ENCODE measurements around the gene RPL31.

The RPL31 gene

DNA sequence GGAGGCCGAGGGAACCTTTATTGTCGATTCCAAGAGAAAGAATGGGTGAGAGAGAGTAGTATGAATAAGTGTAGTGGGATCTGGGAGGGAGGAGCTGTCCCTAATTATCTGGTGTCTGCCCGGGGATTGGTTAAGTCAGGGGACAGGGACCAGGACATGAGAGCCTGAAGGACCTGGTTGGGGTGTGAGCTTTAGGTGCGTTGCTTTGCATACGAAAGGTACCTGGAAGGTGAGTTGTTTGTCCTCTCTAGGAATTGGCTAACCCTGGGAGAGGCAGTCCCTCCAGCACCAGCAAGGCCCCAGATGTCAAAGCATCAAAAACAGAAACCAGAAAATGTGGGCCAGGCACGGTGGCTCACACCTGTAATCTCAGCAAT lies 48.1 kb upstream of the RPL31 start:
- no peaks in the 10 kb centered on the region for H3K9me3 ChIP-seq (ENCODE audit: control insufficient read depth, insufficient read depth, low read length)
- H3K36me3 ChIP-seq (ENCODE audit: control insufficient read depth, low read length): no peaks in the 10 kb centered on the region
- H3K79me2 ChIP-seq (ENCODE audit: control insufficient read depth, low read length): no peaks in the 10 kb centered on the region
- H4K20me1 ChIP-seq (ENCODE audit: control insufficient read depth, insufficient read depth, low read depth, low read length): no peaks in the 10 kb centered on the region
- no peaks in the 10 kb centered on the region for H3F3A ChIP-seq (ENCODE audit: control insufficient read depth, insufficient read depth)
- no peak overlapping the region for H3K27ac ChIP-seq (ENCODE audit: low read depth, low read length)
- H3K4me3 ChIP-seq (ENCODE audit: low read length): no peak overlapping the region
- H3K9me2 ChIP-seq (replicated peaks; ENCODE audit: control insufficient read depth, low read length): no peaks in the 10 kb centered on the region
- no peaks in the 10 kb centered on the region for H3K4me1 ChIP-seq (ENCODE audit: control insufficient read depth, low read length)
- TF ChIP-seq EZH2phosphoT487 (IDR thresholded peaks at IDR 0.05; ENCODE audit: borderline replicate concordance, low read length): no peak
- TF ChIP-seq CTCF (IDR thresholded peaks at IDR 0.05; ENCODE audit: low read depth, low read length, poor library complexity, severe bottlenecking): no peak
- no peaks in the 10 kb centered on the region for H3K27me3 ChIP-seq (ENCODE audit: control insufficient read depth, low read length)
- no peak overlapping the region for H3K4me2 ChIP-seq (ENCODE audit: low read length)

DNA sequence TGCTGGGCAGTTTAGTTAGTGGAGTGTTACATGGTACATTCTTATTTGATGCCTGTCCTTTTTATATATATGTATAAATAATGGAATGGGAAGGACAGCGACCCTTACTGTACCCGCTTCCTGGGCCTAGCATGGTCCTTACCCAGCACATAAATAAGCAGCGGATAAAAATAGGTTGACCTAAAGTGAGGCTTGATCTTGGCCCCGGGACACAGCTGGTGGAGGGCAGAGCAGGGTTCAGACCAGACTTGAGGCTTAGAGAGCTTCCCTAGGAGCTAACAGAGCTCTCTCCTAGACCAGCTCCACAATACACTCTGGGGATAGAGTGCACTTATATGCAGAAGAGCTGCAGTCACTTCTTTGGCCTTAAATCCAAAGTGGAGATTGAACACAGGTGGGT lies 46.9 kb upstream of the RPL31 start:
- H3K27me3 ChIP-seq (ENCODE audit: control insufficient read depth, low read length): no peaks in the 10 kb centered on the region; the same call in 1 of the 2 replicates
- no peak for TF ChIP-seq EZH2phosphoT487 (IDR thresholded peaks at IDR 0.05; ENCODE audit: borderline replicate concordance, low read length)
- no peak for TF ChIP-seq CTCF (IDR thresholded peaks at IDR 0.05; ENCODE audit: low read depth, low read length, poor library complexity, severe bottlenecking)
- H4K20me1 ChIP-seq (ENCODE audit: control insufficient read depth, insufficient read depth, low read depth, low read length): no peaks in the 10 kb centered on the region
- no peaks in the 10 kb centered on the region for H3K79me2 ChIP-seq (ENCODE audit: control insufficient read depth, low read length)
- no peaks in the 10 kb centered on the region for H3K36me3 ChIP-seq (ENCODE audit: control insufficient read depth, low read length)
- no peaks in the 10 kb centered on the region for H3K9me3 ChIP-seq (ENCODE audit: control insufficient read depth, insufficient read depth, low read length)
- no peak overlapping the region for H3K4me3 ChIP-seq (ENCODE audit: low read length)
- H3K4me1 ChIP-seq (ENCODE audit: control insufficient read depth, low read length): no peaks in the 10 kb centered on the region
- H3F3A ChIP-seq (ENCODE audit: control insufficient read depth, insufficient read depth): no peaks in the 10 kb centered on the region
- no peaks in the 10 kb centered on the region for H3K9me2 ChIP-seq (replicated peaks; ENCODE audit: control insufficient read depth, low read length)
- no peak overlapping the region for H3K4me2 ChIP-seq (ENCODE audit: low read length)
- H3K27ac ChIP-seq (ENCODE audit: low read depth, low read length): no peak overlapping the region

GRCh38 chr2:100956081-100956480 lies 46.0 kb upstream of the RPL31 start:
- H4K20me1 ChIP-seq (ENCODE audit: control insufficient read depth, insufficient read depth, low read depth, low read length): no peaks in the 10 kb centered on the region
- no peaks in the 10 kb centered on the region for H3F3A ChIP-seq (ENCODE audit: control insufficient read depth, insufficient read depth)
- peaks cover 2% of the 10 kb centered on the region; the same call in 1 of the 2 replicates for H3K27me3 ChIP-seq (ENCODE audit: control insufficient read depth, low read length)
- H3K79me2 ChIP-seq (ENCODE audit: control insufficient read depth, low read length): no peaks in the 10 kb centered on the region
- no peaks in the 10 kb centered on the region for H3K36me3 ChIP-seq (ENCODE audit: control insufficient read depth, low read length)
- no peak overlapping the region for H3K4me2 ChIP-seq (ENCODE audit: low read length)
- H3K9me3 ChIP-seq (ENCODE audit: control insufficient read depth, insufficient read depth, low read length): no peaks in the 10 kb centered on the region
- H3K27ac ChIP-seq (ENCODE audit: low read depth, low read length): no peak overlapping the region
- no peak overlapping the region for H3K4me3 ChIP-seq (ENCODE audit: low read length)
- no peaks in the 10 kb centered on the region for H3K9me2 ChIP-seq (replicated peaks; ENCODE audit: control insufficient read depth, low read length)
- no peaks in the 10 kb centered on the region for H3K4me1 ChIP-seq (ENCODE audit: control insufficient read depth, low read length)
- TF ChIP-seq CTCF (IDR thresholded peaks at IDR 0.05; ENCODE audit: low read depth, low read length, poor library complexity, severe bottlenecking) (no peak), EZH2phosphoT487 (IDR thresholded peaks at IDR 0.05; ENCODE audit: borderline replicate concordance, low read length) (no peak)

Data from DOHH2 (cell line).